HG03139 (cell line): ENCODE data around the gene TPRN.

ENCODE experiments used
- ATAC-seq: cut with Tn5 transposase; IDR thresholded peaks from one replicate; pipeline ENCODE4 v1.9.1; 2021; ENCODE audit not compliant: unreplicated experiment

Gene TPRN

DNA sequence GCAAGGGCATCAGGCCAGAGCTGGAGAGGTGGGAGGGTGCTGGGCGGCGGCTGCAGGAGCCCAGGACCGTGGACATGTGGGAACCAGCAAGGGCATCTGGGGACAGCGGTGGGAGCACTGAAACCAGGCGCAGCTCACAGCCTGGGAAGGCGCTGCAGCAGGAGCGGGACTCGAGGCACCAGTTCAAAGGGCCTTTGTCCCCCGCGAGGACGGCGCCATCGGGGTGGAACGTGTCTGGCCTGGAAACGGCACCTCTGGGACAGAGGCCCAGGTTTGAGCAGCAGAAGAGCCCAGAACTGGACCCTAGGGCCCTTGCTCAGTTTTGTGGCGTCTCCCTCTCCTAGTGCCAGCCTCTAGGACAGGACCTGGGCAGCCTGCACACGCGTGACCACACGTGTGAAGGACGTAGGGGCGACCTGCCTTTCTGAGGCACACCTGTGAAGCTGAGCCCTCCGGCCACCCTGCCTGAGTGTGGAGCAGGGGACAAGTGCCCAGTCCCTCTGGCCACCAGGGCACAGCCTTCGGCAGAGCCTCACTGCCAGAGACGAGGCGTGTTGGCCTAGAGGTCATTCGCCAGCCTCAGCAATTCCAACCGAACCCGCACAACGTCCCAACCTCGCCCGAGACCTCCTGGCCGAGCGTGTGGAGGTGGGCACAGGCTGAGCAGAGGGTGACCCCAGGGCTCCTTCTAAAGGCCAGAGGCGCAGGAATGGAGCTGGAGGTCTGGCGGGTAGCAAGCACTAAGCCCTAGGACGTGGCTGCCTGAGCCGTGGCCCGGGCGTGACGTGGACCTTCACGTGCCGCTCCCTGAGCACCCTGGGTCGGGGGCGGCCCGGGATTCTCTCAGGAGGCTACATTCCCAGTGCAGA lies 26.5 kb downstream of the TPRN start:
- no peak for ATAC-seq

DNA sequence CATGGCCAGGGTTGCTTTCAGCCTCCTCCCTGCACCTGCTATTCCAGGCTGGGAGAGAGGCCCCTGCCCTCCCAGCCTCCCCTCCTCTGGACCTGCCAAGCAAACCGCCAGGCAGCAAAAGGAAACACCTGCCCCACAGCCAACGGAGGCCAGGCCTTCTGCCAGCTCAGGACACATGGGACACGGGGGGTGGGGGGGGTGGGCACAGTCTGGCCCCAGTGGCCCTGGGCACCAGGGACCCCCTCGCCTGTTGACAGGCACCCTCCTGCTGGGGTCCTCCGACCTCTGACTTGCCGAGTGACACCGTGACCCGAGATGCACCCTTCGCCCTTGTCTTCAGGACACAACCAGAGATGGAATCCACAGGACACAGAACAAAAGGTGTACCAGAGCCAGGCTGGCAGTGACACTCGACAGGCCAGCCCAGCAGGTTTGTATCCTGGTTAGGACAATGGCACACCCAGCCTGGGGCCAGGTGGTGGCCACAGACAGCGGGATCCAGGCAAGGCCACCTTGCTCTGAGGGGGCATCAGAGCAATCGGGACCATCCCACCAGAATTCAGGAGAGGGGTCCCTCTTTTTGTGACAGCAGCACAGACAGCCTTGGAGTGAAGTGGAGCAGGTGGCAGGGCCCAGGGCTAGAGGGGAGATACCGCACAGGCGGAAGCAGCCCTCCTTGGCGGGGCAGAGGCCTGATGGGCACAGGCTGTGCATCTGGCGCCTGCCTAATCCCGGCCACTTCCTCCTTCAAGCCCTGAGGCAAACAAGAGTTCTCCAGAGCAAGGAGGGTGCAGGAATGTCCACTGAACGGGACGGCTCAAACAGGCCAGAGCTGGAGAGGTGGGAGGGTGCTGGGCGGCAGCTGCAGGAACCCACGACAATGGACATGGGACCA lies 27.4 kb downstream of the TPRN start:
- no peak for ATAC-seq

DNA sequence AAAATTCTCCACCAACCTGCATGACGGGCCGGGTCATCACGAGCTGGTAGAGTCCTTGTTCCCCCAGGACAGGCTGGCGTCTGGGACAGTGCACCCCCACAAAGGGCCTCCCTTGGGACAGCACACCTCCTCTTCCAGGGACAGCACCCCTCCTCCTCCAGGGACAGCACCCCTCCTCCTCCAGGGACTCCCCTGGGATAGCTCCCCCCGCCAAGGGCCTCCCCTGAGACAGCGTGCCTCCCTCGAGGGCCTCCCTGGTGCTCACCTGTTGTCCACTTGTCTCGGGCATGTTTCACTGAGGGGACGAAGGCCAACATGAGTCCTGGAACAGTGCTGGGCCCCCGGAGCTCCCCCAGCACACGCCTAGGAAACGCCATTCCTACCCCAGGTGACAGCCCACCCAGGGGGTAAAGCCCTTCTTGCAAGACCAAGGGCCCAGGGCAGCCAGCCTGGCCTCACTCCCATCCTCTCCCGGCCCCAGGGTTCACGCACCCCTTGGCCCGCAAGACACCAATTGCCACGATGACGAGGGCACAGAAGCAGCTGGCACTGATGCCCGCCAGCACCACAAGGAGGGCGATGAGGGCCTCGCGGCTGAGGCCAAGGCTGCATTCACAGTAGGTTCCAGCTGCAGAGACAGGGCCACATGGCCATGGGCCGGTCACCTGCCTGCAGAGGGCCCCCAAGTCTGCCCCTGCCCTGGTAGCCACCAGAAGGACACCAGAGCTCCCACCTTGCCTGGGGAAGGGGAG lies 29.2 kb downstream of the TPRN start:
- no peak for ATAC-seq

DNA sequence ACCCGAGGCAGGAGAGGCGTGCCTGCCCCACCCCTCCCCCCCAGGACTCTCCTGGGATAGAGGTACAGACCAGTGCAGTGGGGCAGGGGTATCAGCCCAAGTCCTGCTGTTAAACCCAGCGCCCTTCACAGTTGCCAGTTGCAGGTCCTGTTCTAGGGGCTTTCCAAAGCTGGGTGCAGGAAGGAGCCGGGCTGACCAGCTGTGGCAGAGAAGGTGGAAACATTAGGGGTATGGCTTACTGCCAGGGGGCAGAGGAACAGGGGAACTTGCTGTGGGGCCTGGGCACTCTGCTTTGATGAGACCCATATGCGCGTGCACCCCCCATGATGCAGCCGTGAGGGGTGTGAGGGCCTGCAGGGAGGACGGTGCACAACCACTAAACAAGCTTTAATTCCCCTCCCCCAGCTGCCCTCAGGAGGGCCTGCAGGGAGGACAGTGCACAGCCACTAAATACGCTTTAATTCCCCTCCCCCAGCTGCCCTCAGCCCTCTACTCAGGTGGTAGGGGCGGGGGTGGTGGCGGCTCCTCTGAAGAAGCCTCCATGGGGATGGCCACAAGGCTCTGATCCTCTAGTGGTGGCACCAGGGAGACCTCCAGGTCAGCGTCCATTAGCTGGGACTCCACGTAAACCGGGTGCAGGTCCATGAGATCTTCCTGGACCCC lies 29.9 kb downstream of the TPRN start:
- no peak for ATAC-seq

DNA sequence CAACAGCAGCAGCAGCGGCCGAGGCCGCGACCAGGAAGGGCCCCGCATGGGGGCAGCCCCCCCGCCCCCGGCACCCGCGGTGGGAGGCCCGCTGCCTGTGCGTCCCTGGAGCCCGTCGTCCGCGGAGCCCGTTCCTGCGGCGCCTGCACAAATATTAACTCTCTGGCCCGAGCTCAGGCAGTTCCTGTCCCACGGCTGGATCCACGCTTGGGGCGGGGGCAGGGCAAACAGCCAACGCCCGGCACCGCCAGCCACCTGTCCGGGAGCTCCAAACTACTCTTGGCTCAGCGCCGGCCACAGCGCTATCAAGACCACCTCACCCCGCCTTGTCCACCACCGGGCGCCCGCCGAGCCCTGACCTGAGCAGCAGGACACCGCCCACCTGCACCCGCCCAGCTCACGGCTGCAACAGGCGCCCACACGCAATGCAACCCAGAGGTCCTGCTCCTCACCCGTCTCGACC lies 30.6 kb downstream of the TPRN start, which contains the start of gene LRRC26:
Gene LRRC26 (minus strand): TSS at position 156 of the 463 bp plus-strand sequence. CDS start 108 bp downstream, at position 48.
- no peak for ATAC-seq

- no peak for ATAC-seq
Measured at GRCh38 chr9:137168904-137169856, 31.4 kb downstream of the TPRN start.

DNA sequence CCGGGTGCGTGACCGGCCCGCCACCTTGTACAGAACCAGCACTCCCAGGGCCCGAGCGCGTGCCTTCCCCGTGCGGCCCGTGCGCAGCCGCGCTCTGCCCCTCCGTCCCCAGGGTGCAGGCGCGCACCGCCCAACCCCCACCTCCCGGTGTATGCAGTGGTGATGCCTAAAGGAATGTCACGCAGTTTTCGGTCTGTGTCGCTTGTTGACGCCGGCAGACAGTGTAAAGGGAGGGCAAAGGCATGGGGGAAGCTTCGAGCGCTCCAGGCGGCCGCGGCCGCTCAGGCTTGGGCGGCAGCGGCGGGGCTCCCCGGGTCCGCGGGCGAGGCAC lies 32.0 kb downstream of the TPRN start:
- ATAC-seq, result no peak

- ATAC-seq, result no peak
Measured at GRCh38 chr9:137167747-137168572, 32.6 kb downstream of the TPRN start.

DNA sequence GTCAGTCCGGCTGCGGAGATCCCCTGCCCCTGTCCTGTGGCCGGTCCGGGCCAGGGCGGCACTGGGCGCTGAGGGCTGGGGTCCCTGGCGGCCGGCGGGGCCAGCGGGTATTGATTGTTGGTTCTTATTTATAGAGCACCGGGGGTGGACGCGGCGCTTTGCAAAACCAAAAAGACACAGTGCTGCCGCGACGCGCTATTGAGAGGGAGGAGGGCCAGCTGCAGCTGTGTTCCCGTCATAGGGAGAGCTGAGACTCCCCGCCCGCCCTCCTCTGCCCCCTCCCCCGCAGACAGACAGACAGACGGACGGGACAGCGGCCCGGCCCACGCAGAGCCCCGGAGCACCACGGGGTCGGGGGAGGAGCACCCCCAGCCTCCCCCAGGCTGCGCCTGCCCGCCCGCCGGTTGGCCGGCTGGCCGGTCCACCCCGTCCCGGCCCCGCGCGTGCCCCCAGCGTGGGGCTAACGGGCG lies 33.2 kb downstream of the TPRN start:
- ATAC-seq, result no peak

DNA sequence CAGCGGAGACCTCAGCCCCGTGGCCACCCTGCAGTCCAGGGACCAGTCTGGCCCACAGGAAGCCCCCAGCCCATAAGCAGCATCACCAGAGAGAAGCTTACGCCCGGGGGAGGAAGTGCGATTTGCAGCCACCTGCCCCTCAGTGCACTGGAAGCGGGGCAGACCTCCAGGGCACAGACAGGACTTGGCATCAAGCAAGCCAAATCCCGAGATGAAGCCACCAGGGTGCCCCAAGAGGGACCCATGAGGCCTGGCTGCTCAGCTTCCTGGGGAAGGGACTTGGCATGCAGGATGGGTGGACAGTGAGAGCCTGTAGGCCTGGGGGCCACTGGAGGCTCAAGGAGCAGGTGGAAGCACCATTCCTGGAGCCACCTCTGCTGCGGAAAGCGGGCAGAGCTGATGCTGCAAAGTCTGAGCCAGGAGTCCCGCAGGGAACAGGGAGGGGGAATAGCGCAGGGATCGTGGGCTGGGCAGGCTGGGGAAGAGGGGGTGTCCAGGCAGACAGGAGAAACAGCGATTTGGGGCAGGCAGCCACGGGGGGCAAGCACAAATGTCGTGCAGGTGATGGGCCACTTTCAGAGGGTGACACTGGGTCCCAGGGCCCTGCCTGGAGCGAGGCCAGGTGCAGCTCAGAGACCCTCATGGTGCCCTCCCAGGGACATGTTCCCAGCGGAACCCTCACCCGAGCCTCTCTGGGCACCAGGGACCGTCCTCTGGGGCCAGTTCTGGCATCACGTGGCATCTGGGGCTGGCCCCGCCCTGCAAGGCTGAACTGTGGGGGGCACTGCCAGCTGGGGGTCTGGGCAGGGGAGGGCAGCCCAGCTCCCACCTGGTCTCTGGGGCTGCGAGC lies 33.9 kb downstream of the TPRN start:
- ATAC-seq, result no peak

DNA sequence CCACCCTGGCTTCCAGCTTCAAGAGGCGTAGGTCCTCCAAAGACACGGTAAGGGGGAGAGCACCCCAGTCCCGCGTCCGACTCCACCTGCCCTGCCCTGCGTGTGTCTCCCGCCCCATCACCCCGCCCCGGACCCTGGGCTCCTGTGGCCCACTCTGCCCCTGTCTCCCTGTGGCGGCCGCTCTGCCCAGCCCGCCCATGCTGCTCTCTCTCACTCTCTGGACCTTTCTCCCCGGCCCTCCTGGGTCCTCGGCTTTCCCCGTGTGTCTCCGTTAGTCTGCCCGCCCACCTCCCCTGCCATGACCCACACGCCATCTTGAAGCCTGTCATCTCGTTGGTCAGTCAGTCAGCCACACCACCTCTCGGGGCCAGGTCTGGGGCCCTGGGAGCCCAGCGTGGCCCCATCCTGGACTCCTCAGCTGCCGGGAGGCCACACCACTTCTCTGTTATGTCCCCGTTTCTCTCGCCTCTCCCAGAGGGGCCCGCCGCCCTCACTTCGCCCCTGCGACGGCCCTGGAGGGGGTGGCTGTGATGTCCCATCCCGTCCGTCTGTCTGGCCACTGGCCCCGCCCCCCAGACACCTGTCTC lies 35.2 kb downstream of the TPRN start:
- no peak for ATAC-seq

GRCh38 chr9:137164370-137165249 lies 35.9 kb downstream of the TPRN start:
- no peak for ATAC-seq

DNA sequence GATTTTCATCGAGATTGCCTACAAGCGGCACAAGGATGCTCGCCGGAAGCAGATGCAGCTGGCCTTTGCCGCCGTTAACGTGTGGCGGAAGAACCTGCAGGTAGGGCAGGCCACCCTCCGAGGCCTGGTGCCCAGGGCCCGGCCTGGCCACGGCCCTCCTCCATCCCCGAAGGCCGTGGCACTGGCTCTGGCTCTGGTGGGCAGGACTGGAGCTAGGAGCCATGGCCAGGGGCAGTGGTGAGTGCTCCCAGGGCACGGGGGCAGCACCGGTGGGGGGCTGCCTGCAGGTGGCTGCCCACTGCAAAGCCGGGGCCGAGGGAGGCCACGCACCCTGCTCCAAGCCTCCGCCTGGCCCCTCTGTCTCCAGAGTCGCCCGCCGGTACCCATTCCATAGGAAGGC lies 36.7 kb downstream of the TPRN start:
- ATAC-seq, result no peak

DNA sequence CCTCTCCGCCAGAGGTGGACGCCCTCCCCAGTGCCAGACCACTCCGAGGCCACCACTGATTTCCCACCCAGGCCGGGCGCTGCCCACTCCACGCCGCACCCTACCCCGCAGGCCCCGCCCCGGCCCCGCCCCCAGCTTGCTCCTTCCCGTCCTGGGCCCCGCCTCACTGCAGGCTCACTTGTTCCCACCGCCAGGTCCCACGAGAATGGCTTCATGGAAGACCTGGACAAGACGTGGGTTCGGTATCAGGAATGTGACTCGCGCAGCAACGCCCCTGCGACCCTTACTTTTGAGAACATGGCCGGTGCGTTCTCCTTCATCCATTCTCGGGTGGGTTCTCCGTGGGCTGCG lies 37.2 kb downstream of the TPRN start:
- no peak for ATAC-seq

- ATAC-seq, result no peak
Measured at GRCh38 chr9:137162505-137163364, 37.8 kb downstream of the TPRN start.
